Measurements from ENCODE around the gene NPR1. TPM values are rescaled to one million over a fixed set of nuclear protein-coding genes. Genes with fewer than 3 reads are reported as not detected.

NPR1 gene
- 1 to 10 TPM; 2.3 to 3.6 TPM for total RNA-seq

DNA sequence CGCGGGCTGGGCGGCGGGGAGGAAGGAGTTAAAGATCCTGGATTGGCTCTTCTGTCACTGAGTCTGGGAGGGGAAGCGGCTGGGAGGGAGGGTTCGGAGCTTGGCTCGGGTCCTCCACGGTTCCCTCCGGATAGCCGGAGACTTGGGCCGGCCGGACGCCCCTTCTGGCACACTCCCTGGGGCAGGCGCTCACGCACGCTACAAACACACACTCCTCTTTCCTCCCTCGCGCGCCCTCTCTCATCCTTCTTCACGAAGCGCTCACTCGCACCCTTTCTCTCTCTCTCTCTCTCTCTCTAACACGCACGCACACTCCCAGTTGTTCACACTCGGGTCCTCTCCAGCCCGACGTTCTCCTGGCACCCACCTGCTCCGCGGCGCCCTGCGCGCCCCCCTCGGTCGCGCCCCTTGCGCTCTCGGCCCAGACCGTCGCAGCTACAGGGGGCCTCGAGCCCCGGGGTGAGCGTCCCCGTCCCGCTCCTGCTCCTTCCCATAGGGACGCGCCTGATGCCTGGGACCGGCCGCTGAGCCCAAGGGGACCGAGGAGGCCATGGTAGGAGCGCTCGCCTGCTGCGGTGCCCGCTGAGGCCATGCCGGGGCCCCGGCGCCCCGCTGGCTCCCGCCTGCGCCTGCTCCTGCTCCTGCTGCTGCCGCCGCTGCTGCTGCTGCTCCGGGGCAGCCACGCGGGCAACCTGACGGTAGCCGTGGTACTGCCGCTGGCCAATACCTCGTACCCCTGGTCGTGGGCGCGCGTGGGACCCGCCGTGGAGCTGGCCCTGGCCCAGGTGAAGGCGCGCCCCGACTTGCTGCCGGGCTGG lies at the start of gene NPR1:
Gene NPR1, plus strand, starts transcription at position 170 of the 818 bp plus-strand sequence. Its CDS starts 421 bp downstream, at position 591.
- Histone ChIP-seq H3K4me3 (peak within 1 kb of the TSS; percentile 35), H3K9ac (ENCODE audit: low read depth in 2 of 2, low read length in 2 of 2) (peak within 1 kb of the TSS; percentile 26 to 58), H3K9me3 (no peaks in the 10 kb centered on the region), H3K27me3 (peaks cover 21% of the 10 kb centered on the region), H3K4me1 (peaks cover 15% of the 10 kb centered on the region), H3K27ac (no peak within 1 kb of the TSS), H3K36me3 (no peaks in the 10 kb centered on the region)
- TF ChIP-seq, protein P1, sequence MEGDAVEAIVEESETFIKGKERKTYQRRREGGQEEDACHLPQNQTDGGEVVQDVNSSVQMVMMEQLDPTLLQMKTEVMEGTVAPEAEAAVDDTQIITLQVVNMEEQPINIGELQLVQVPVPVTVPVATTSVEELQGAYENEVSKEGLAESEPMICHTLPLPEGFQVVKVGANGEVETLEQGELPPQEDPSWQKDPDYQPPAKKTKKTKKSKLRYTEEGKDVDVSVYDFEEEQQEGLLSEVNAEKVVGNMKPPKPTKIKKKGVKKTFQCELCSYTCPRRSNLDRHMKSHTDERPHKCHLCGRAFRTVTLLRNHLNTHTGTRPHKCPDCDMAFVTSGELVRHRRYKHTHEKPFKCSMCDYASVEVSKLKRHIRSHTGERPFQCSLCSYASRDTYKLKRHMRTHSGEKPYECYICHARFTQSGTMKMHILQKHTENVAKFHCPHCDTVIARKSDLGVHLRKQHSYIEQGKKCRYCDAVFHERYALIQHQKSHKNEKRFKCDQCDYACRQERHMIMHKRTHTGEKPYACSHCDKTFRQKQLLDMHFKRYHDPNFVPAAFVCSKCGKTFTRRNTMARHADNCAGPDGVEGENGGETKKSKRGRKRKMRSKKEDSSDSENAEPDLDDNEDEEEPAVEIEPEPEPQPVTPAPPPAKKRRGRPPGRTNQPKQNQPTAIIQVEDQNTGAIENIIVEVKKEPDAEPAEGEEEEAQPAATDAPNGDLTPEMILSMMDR (IDR thresholded peaks at IDR 0.05) = no peak
- peak; percentile 39 for DNase-seq
- intact Hi-C loops (cut with DNase I) = loop anchor here (5.0 to 10.0 kb wide), 2 partner anchors 69 to 306 kb away; partner anchors contain the start of gene RAB13

DNA sequence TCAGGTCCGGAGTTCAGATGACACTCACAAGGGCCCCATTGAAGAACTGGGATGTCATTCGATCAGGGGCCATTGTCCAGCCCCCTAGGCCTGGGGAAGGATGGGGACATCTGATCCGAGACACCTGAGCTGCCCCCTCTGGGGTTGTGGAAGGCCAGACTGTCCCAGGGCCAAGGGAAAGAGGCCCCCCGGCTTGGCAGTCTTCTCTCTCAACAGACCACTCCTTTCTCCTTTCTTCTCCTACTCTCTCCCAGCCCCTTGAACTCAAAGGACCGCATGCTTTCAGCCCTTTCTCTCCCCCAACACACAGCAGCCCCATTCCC lies 49.2 kb upstream of the NPR1 start:
- Histone ChIP-seq H3K9me3 (no peaks in the 10 kb centered on the region), H3K4me1 (peaks cover 9% of the 10 kb centered on the region), H3K9ac (ENCODE audit: low read depth in 2 of 2, low read length in 2 of 2) (no peak overlapping the region), H3K27ac (no peak overlapping the region), H3K36me3 (no peaks in the 10 kb centered on the region), H3K27me3 (no peaks in the 10 kb centered on the region), H3K4me3 (no peak overlapping the region)
- intact Hi-C loops (cut with DNase I) = no loop called here
- TF ChIP-seq, protein P1 (IDR thresholded peaks at IDR 0.05) = no peak
- no peak for DNase-seq

DNA sequence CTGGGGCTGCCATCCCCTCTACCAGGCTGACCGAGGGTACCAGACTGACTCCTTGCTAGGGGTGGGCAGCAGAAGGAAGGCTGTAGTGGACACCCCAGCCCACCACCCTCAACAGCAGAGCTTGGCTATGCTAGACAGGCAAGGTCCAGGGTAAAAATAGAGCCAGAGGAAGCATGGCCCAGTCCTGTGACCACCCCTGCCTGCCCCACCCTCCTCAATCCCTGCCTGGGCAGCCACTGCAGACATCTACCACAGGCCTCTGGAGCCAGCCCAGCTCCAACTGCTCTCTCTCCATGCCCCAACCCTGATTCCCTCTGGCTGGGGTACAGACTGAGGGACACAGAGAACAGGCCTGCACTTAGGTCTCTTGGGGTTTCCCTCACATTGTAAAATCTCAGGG lies 48.5 kb upstream of the NPR1 start:
- Histone ChIP-seq H3K4me1 (peaks cover 9% of the 10 kb centered on the region), H3K9ac (ENCODE audit: low read depth in 2 of 2, low read length in 2 of 2) (no peak overlapping the region), H3K27ac (no peak overlapping the region), H3K4me3 (no peak overlapping the region), H3K36me3 (no peaks in the 10 kb centered on the region), H3K27me3 (no peaks in the 10 kb centered on the region), H3K9me3 (no peaks in the 10 kb centered on the region)
- no peak for DNase-seq
- TF ChIP-seq, protein P1 (IDR thresholded peaks at IDR 0.05) = no peak
- intact Hi-C loops (cut with DNase I) = no loop called here

DNA sequence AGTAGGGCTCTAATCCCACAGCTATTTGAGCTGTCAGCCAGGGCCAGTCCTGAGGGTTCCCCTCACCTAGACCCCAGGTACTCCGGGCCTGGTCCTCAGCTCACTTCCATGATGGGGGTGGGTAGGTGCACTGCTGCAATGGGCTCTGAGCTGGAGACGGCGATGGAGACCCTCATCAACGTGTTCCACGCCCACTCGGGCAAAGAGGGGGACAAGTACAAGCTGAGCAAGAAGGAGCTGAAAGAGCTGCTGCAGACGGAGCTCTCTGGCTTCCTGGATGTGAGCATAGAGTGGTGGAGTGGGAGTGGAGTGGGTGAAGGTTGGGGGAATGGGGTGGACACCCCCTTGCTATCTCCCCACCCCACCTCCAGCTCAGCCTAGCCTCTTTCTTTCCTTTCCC lies 48.1 kb upstream of the NPR1 start:
- no peak overlapping the region for H3K9ac ChIP-seq (ENCODE audit: low read depth in 2 of 2, low read length in 2 of 2)
- H3K27me3 ChIP-seq = no peaks in the 10 kb centered on the region
- no peaks in the 10 kb centered on the region for H3K36me3 ChIP-seq
- H3K4me1 ChIP-seq = peaks cover 10% of the 10 kb centered on the region
- H3K9me3 ChIP-seq = no peaks in the 10 kb centered on the region
- no peak overlapping the region for H3K4me3 ChIP-seq
- intact Hi-C loops (cut with DNase I) = no loop called here
- H3K27ac ChIP-seq = no peak overlapping the region
- no peak for DNase-seq
- TF ChIP-seq, protein P1 (IDR thresholded peaks at IDR 0.05) = no peak

DNA sequence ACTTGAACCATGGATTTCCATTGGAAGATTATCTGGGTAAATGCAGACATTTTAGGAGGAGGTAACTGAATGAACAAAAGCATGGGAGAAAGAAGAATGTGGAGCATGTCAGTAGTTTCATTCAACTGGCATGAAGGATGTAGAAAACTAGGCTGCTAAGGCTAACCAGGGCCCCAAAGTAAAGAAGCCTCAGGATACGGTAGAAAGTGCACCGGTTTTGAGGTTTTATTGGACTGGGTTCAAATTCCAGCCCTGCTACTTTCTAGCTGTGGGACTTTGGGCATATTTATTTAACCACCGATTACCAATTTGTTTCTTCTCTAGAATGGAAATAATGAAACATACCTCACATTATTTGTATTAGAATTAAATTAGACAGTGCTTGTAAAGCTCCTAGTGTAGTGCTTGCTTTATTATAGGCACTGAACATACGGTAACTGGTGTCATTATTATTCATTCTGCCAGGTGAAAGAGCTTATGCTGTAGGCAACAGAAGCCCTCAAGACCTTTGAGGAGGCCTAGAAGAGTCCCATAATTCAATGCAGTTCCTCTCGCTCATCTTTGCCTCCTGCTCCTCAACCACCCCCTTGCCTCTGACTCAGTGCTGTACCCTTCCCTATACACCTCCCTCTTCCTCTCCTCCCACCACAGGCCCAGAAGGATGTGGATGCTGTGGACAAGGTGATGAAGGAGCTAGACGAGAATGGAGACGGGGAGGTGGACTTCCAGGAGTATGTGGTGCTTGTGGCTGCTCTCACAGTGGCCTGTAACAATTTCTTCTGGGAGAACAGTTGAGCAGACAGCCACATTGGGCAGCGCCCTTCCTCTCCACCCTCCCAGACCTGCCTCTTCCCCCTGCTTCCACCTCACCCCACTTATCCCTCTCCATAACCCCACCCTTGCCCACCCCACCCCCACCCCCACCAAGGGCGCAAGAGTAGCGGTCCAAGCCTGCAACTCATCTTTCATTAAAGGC lies 47.2 kb upstream of the NPR1 start:
- DNase-seq = no peak
- Histone ChIP-seq H3K4me1 (peaks cover 14% of the 10 kb centered on the region), H3K9me3 (no peaks in the 10 kb centered on the region), H3K27me3 (no peaks in the 10 kb centered on the region), H3K4me3 (no peak overlapping the region), H3K9ac (ENCODE audit: low read depth in 2 of 2, low read length in 2 of 2) (no peak overlapping the region), H3K36me3 (no peaks in the 10 kb centered on the region), H3K27ac (peak overlapping the region; percentile 21)
- intact Hi-C loops (cut with DNase I) = no loop called here
- TF ChIP-seq, protein P1 (IDR thresholded peaks at IDR 0.05) = no peak
